Stimulated activated CD8-positive, alpha-beta memory T cell treated with anti-CD3 and anti-CD28 coated beads, Interleukin-12 subunit alpha, Interleukin-12 subunit beta, amount 100 ng/mL, for 24 hours (primary cell): ENCODE measurements around the gene CYP26C1.

Source experiments
- DNase-seq: peaks from one replicate; pipeline ENCODE4 v3.0.0-alpha.2; 2020; ENCODE audit errors: extremely low read depth

CYP26C1 gene

DNA sequence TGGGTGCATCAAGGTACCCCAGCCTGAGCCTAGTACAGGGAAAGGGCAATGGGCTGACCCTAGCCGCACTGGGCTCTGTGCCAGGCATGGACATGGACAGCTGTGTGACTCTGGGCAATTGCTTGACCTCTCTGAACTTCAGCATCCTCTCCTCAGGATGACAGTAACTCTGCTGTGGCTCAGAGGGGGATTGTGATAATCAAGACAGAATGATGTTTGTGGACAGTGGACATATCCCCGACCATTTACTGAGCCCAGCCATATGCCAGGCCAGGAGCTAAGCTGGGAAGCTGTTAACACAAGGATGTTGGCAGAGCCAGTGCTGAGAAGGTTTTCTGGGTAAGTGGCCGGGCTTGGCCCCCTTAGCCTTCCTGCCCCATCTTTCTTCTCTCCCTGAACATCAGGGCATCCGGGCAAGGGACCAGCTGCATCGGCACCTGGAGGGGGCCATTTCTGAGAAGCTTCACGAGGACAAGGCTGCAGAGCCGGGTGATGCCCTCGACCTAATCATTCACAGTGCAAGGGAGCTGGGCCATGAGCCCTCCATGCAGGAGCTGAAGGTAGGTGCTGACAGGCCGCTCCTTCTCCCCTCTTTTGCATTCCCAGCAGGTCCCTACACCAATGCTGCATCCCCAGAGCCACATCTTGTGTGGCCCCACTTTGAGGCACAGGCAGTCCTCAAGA, 3.5 kb downstream of the CYP26C1 start:
- no peak for DNase-seq

- DNase-seq = no peak
Observed at GRCh38 chr10:93064874-93065660, 4.5 kb downstream of the CYP26C1 start.

DNA sequence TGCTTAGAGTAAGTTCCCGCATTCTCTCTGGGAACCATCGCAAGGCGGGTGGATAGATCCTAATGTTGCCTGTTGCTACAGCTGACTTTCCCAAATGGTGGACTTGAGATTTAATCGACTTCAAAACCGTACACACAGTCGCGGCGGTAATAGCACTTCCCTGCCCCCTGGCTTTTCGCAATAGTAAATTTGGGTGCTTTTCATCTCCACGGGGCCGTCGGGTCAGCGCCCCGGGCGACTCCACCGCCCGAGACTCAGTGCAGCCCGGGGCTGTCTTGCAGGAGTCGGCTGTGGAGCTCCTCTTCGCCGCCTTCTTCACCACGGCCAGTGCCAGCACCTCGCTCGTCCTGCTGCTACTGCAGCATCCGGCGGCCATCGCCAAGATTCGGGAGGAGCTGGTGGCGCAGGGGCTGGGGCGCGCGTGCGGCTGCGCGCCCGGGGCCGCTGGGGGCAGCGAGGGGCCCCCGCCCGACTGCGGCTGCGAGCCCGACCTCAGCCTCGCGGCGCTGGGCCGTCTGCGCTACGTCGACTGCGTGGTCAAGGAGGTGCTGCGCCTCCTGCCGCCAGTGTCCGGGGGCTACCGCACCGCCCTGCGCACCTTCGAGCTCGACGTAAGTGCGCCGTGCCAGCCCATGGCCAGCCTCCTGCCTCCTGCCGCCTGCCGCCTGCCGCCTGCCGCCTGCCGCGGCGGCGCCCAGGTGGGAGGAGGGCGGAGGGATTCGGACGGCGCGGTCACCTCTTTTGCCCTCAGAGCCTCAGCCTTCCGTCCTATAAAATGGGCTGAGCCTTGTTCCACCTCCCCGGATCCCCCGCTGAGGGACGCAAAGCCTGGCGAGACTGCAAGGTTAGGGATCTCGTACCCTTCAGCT, 5.3 kb downstream of the CYP26C1 start:
- no peak for DNase-seq

- no peak for DNase-seq
Observed at GRCh38 chr10:93066544-93066913, 5.9 kb downstream of the CYP26C1 start.

DNA sequence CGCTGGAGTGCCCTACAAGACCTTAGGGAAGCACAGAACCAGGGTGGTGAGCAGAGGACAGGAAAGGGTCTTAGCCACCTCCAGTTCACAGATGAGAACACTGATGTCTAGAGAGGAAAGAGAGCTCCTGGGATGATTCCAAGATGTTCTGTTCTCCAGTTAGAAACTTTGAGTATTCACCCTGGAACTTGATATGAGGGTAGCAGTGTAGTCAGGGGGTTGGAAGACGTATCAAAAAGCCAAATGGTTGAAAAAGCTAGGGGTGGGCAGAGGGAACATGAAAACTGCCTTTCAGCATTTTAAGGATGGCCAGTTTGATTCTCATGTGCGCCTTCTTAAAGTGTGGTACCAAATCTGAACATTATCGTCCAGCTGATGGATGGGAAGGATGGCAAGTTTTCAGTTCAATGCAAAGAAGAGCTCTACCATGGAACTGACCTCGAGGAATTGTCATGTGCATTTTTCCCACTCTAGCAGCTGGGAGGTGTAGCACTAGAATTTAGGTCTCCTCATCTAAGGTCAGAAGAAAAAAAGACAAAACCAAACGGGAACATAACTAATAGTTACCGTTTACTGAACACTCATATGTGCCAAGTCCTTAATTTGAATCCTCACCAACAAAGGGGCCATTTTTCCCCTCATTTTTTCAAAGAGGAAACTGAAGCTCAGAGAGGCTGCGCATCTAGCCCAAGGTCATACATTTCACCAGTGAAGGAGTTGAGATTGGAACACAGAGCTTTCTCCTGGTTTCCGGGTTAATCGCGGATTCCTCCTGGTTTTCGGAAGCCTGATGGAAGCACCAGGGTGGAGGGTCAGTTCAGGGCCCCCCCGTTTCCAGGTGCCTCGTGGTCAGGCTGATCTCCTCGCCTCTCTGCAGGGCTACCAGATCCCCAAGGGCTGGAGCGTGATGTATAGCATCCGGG, 7.1 kb downstream of the CYP26C1 start:
- DNase-seq = no peak

- DNase-seq = no peak
Observed at GRCh38 chr10:93068411-93069244, 8.0 kb downstream of the CYP26C1 start.

GRCh38 chr10:93069245-93069561, 8.6 kb downstream of the CYP26C1 start:
- DNase-seq = no peak

DNA sequence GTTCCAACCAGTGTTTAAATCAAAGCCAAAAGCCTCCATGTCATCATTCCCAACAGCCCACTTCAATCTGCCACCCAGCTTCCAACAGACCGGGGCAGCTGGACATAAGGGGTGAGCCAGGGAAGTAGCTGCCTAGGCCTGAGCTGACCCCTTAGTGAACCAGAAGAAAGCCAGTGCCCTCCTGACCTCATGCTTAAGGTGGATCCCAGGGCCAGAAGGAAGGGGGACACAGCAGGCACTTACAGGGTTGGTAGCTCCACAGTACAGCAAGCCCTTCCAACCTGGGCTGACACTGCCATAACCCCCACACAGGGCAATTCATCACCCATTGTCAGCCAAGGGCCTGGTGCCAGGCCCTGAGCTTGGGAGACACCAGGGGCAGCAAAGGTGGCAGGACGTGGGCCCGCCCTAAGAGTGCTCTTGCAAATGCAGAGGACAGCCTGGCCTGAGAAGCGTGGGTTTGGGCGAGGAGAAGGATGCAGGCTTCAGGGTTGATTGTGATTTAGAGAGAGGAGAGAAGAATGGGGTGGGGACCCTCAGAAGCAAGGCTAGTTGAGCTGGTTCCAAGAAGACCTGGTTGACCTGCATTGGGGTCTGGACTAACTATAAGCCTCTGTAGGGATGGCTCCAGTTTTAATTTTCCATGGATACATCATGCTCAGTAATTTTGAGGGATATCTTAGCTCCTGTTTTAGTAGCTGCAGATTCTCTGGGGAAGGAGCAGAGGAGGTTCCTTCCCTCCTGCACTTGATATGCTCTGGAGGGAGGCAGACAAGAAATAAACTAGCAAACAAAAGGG, 10.0 kb downstream of the CYP26C1 start:
- no peak for DNase-seq

DNA sequence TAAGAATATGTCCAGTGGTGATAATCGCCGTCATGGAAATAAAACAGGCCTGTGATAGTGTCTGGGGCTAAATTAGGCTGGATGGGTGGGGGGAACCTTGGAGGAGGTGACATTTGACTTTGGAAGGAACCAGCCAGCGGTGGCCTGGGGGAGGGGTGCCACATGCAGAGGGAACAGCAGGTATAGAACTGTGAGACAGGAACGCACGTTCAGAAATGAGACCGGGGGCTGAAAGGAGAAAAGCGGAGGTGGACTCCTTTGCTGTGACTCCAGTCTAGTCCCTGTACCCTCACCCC, 10.5 kb downstream of the CYP26C1 start:
- DNase-seq = no peak

DNA sequence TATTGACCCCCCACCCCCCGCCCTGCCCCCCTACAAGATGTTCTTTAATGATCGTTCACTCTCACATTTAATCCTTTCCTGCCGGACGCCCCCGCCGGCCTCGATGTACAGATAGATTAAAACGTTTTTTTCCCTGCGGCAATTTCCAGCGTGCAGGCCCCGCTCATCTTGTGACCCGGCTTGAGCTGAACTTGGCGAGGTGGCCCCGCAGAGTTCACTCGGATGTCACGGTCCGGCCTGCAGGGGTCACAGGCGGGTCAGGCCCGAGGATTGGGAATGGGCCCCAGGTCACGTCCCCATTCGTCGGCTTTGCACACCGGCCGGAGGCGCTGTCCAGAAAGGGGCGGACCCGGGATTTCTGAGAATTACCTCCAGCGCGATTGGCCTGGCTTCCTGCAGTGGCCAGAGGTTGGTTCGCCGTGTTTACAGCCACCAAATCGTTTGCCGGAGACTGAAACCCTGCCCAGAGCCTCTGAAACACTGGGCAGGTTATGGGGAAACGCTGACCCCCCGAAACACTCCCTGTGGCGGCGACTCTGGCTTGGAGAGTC, 11.2 kb downstream of the CYP26C1 start:
- DNase-seq = no peak

DNA sequence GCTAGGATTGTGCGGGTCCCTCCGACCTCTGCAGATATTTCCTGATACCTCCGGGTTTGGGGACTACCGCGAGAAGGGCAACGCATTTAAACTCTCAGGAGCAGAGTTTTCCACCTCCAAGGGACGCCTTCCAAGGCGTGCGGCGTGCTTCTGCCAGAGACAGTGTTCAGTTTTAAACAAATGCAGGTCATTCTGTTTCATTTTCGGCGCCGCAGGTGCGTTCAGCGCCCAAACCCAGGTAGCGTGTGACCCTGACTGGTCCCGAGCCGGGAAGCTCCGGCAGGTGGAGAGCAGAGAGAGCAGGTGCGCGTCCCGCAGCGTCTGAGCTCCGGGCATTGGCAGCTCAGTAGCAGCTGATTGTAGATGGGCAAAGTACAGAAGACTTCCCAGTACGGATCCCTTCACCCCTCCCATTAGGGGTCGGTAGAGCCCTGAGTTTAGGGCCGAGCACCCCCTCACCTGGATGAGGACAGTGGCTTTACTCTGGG, 11.7 kb downstream of the CYP26C1 start:
- DNase-seq = no peak

GRCh38 chr10:93072713-93073538, 12.3 kb downstream of the CYP26C1 start:
- no peak for DNase-seq

DNA sequence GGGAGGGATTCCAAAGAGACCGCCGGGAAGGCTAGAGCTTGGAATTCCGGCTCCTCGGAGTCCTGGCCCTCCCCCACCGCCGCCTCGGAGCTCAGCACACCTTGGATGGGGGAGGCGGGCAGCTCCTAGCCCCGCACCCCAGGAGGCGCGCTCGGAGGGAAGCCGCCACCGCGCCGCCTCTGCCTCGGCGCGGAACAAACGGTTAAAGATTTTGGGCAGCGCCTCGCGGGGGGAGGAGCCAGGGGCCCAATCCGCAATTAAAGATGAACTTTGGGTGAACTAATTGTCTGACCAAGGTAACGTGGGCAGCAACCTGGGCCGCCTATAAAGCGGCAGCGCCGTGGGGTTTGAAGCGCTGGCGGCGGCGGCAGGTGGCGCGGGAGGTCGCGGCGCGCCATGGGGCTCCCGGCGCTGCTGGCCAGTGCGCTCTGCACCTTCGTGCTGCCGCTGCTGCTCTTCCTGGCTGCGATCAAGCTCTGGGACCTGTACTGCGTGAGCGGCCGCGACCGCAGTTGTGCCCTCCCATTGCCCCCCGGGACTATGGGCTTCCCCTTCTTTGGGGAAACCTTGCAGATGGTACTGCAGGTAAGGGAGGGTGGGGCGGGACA, 13.0 kb downstream of the CYP26C1 start, which contains the start of gene CYP26A1:
Gene CYP26A1, plus strand, starts transcription at position 355 of the 608 bp plus-strand sequence. Its CDS starts 42 bp downstream, at position 397.
- DNase-seq = no peak

- DNase-seq = no peak
Observed at GRCh38 chr10:93074147-93074596, 13.6 kb downstream of the CYP26C1 start.

GRCh38 chr10:93074597-93075368, 14.2 kb downstream of the CYP26C1 start:
- DNase-seq = no peak

DNA sequence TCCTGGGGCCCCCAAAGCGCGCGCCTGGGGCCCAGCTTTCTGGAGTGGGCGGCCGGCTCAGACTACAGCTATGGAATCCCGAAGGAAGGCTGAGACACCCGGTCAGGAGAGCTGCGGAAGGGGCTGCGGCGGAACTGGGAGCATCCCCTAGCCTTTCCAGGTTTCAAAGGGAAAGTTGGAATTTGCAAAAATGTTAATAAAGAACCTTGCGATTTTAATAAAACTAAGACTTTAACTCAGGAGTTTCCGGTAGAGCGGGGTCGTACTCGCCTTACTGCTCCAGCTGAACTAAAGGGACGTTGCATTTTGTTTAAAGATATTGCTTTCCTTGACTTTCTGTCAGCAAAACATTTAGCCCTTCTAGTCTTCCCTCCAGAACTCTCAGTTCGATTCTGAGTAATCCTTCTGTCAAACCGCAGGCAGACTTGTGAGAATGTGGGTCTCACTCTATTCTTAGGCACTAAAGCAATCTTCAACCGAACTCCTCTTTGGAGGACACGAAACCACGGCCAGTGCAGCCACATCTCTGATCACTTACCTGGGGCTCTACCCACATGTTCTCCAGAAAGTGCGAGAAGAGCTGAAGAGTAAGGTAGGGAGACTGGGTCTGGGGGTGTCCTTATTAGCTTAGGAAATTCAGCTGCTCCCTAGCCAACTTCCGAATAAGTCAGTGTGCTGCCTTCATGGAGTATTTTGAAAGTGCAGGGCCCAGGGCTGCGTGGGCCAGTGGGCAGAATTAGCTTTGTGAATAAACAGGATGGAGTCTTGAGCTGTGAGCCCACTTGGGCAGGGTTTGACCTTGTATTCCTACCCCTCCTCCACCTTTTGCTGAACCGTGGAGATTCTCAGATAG, 15.0 kb downstream of the CYP26C1 start:
- DNase-seq = no peak
